Heart left ventricle (tissue), 13 donors: Measurements from ENCODE around the gene MICAL3.

Experiments used
- CTCF ChIP-seq, 12 donors: fragments of 200-600 bp; sonication (generic) in 4 of 12; IDR thresholded peaks; one replicate each; pipeline versions ENCODE4 v1.5.0 to v1.8.0; 2018 to 2022; ENCODE audit warnings: antibody characterized with exemption in 12 of 12, mild to moderate bottlenecking in 5 of 12
- POLR2A ChIP-seq, 2 donors: fragments of 450-650 bp; IDR thresholded peaks; one replicate each; pipeline ENCODE4 v1.6.1; 2017; ENCODE audit warnings: antibody characterized with exemption in 2 of 2, mild to moderate bottlenecking in 2 of 2, moderate library complexity in 2 of 2
- donor health status: ischemic (EF 13 %, LVEDD 7.1; RV severe dilation, severe dysfunction).
- donor health status: DM: no; HTN: yes; CAD: no.
- donor health status: DM: no; HTN: no; CAD: no.
- donor health status: ischemic (EF 25% LVEDD 6.9; RV normal size, moderate dysfunction).
- donor health status: ischemic (EF 25% LVEDD 5.7; RV mildly dilated, moderate dysfunction).
- donor health status: ischemic (EF 35%, LVEDD 5.7; RV mildly dilated, moderate dysfunction).
- donor health status: nonischemic (EF 11% LVEDD 7.7; RV severe dilation, severe dysfunction).
- donor health status: DM: yes; HTN: yes; CAD: no.
- donor health status: PGD.
- donor health status: ischemic (EF 29% LVEDD 5.4; RV normal size, mild dysfunction).
- donor health status: nonischemic (EF 23%, LVEDD 6.1; RV moderate dilation, normal function).

- TF ChIP-seq POLR2A (IDR thresholded peaks at IDR 0.05) (no peak), CTCF (IDR thresholded peaks at IDR 0.05) (no peak)
These were observed 35.1 kb upstream of the MICAL3 start for GRCh38 chr22:18059473-18059872.
